Astrocyte (in vitro differentiated cells and primary cell): Measurements from ENCODE around the gene ZNF669. TPM values are rescaled to one million over a fixed set of nuclear protein-coding genes. Genes with fewer than 3 reads are reported as not detected.

Experiments used
- DNase-seq: peaks from one replicate; pipeline ENCODE4 v3.0.0-alpha.2; 2010; ENCODE audit warnings: low read depth
- FAIRE-seq: peaks from 2 replicates; lab custom pipeline; 2011; peaks lifted over from hg19 to GRCh38; lab: Jason Lieb, UNC
- H2AFZ ChIP-seq: 2 replicates; pipeline ENCODE4 v1.6.0; 2012; ENCODE audit warnings: low read depth, low read length, inconsistent platforms
- H3K27ac ChIP-seq: 2 replicates; pipeline ENCODE4 v1.5.1; 2011; ENCODE audit warnings: low read depth, low read length, inconsistent platforms
- H3K27me3 ChIP-seq: 2 replicates; pipeline ENCODE4 v1.6.0; 2011; ENCODE audit warnings: low read length, inconsistent platforms; ENCODE audit not compliant: insufficient read depth
- H3K36me3 ChIP-seq: 2 replicates; pipeline ENCODE4 v1.5.1; 2011; ENCODE audit warnings: low read length, inconsistent platforms; ENCODE audit not compliant: insufficient read depth
- H3K4me1 ChIP-seq: 2 replicates; pipeline ENCODE4 v1.5.1; 2011; ENCODE audit warnings: low read length, inconsistent platforms; ENCODE audit not compliant: insufficient read depth
- H3K4me2 ChIP-seq: 2 replicates; pipeline ENCODE4 v1.6.0; 2012; ENCODE audit warnings: low read length, inconsistent platforms
- H3K4me3 ChIP-seq: 2 replicates; pipeline ENCODE4 v1.5.1; 2011; ENCODE audit warnings: low read depth, mild to moderate bottlenecking, low read length, inconsistent platforms; ENCODE audit not compliant: insufficient read depth
- H3K79me2 ChIP-seq: 2 replicates; pipeline ENCODE4 v1.6.0; 2012; ENCODE audit warnings: mild to moderate bottlenecking, low read length, inconsistent platforms; ENCODE audit not compliant: insufficient read depth
- H3K9ac ChIP-seq: 2 replicates; pipeline ENCODE4 v1.6.0; 2012; ENCODE audit warnings: mild to moderate bottlenecking, low read length, inconsistent platforms
- H3K9me3 ChIP-seq: 2 replicates; pipeline ENCODE4 v1.5.1; 2012; ENCODE audit warnings: low read depth, mild to moderate bottlenecking, low read length, inconsistent platforms; ENCODE audit not compliant: insufficient read depth
- H4K20me1 ChIP-seq: 2 replicates; pipeline ENCODE4 v1.6.0; 2012; ENCODE audit warnings: low read length, inconsistent platforms; ENCODE audit not compliant: insufficient read depth
- H3K27ac Mint-ChIP-seq: one replicate; pipeline ENCODE4 v1.8.0; 2021; ENCODE audit warnings: mild to moderate bottlenecking, mixed read lengths; ENCODE audit not compliant: unreplicated experiment
- H3K27me3 Mint-ChIP-seq: one replicate; pipeline ENCODE4 v1.8.0; 2021; ENCODE audit warnings: low read depth, mixed read lengths; ENCODE audit not compliant: unreplicated experiment
- H3K36me3 Mint-ChIP-seq: one replicate; pipeline ENCODE4 v1.8.0; 2021; ENCODE audit warnings: low read depth, mixed read lengths; ENCODE audit not compliant: unreplicated experiment
- H3K4me1 Mint-ChIP-seq: one replicate; pipeline ENCODE4 v1.8.0; 2021; ENCODE audit warnings: low read depth, mixed read lengths; ENCODE audit not compliant: unreplicated experiment
- H3K4me3 Mint-ChIP-seq: one replicate; pipeline ENCODE4 v1.8.0; 2021; ENCODE audit warnings: mild to moderate bottlenecking, moderate library complexity, mixed read lengths; ENCODE audit not compliant: unreplicated experiment
- H3K9me3 Mint-ChIP-seq: one replicate; pipeline ENCODE4 v1.8.0; 2021; ENCODE audit warnings: mild to moderate bottlenecking, mixed read lengths; ENCODE audit not compliant: unreplicated experiment
- CTCF ChIP-seq: IDR thresholded peaks from 2 replicates; pipeline ENCODE4 v1.5.1; 2011; ENCODE audit warnings: low read depth, mild to moderate bottlenecking, inconsistent platforms, low read length, moderate library complexity; ENCODE audit not compliant: insufficient read depth
- EZH2 ChIP-seq: IDR thresholded peaks from 2 replicates; pipeline ENCODE4 v1.6.1; 2012; ENCODE audit warnings: mild to moderate bottlenecking, low read length, inconsistent platforms; ENCODE audit not compliant: insufficient read depth
- total RNA-seq: library from RNA; stranded (reverse); gene quantifications from 2 replicates; pipeline ENCODE4 v1.2.1, GENCODE V29; 2021

ZNF669 gene
- total RNA-seq, 1 donor from 2014 or later = 9.4 TPM

DNA sequence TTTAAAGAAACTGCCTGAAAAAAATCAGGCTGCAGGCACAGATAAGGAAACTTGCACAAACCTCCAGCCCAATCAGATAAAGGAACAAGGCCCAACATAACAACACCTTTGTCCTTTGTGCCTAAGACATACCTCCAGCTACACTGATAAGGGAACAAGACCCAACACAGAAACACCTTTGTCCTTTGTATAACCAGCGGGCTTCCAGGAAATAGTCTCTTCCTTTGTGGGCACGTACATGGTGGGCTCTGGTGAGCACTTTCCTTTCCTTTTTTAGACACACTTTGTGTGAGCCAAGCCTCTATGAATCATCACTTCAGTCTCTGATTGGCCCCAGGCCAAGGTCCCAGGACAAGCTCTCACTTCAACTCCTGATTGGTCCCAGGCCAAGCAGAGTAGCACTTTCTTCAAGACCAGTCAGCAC, 49.2 kb downstream of the ZNF669 start:
- peaks cover 33% of the 10 kb centered on the region for H3K9me3 Mint-ChIP-seq
- TF ChIP-seq EZH2 (no peak), CTCF (no peak)
- peaks cover 18% of the 10 kb centered on the region for H3K36me3 Mint-ChIP-seq
- DNase-seq (peak; percentile 57), FAIRE-seq (no peak)
- no peaks in the 10 kb centered on the region for H4K20me1 ChIP-seq
- no peak overlapping the region for H3K27ac ChIP-seq
- peak overlapping the region; percentile 28 for H3K4me2 ChIP-seq
- no peak overlapping the region for H3K4me3 ChIP-seq
- H3K4me1 ChIP-seq = no peaks in the 10 kb centered on the region
- H3K9me3 ChIP-seq = peaks cover 4% of the 10 kb centered on the region
- peaks cover 55% of the 10 kb centered on the region for H3K79me2 ChIP-seq
- no peaks in the 10 kb centered on the region for H3K27me3 ChIP-seq
- H3K4me3 Mint-ChIP-seq = no peak overlapping the region
- H3K9ac ChIP-seq = no peak overlapping the region
- H3K27ac Mint-ChIP-seq = no peak overlapping the region
- H3K4me1 Mint-ChIP-seq = no peaks in the 10 kb centered on the region
- no peak overlapping the region for H2AFZ ChIP-seq
- no peaks in the 10 kb centered on the region for H3K27me3 Mint-ChIP-seq
- H3K36me3 ChIP-seq = no peaks in the 10 kb centered on the region

Other genes starting within 250 kb of the ZNF669 start
- 40.0 and 44.0 TPM in 2 replicates for gene AHCTF1, start 172.4 kb downstream of the ZNF669 start, total RNA-seq
- 1.5 and 2.5 TPM in 2 replicates for gene ZNF695, start 96.3 kb downstream of the ZNF669 start, total RNA-seq
- 2.3 and 4.0 TPM in 2 replicates for gene ZNF670, start 25.5 kb downstream of the ZNF669 start, total RNA-seq
- 28.6 and 36.5 TPM in 2 replicates for gene ZNF124, start 67.7 kb upstream of the ZNF669 start, total RNA-seq
- not detected in 2 replicates for gene VN1R5, start 151.7 kb upstream of the ZNF669 start, total RNA-seq
- gene ZNF496, start 227.5 kb upstream of the ZNF669 start, total RNA-seq = 30.3 and 30.5 TPM in 2 replicates